Right ventricle myocardium superior (tissue), 1 donor: Measurements from ENCODE around the gene GARS1. TPM values are rescaled to one million over a fixed set of nuclear protein-coding genes. Genes with fewer than 3 reads are reported as not detected.

Experiments used
- ATAC-seq: fragments of 200-7000 bp; cut with Tn5 transposase; one replicate; pipeline ENCODE4 v1.9.1; 2020; ENCODE audit warnings: mild to moderate bottlenecking; ENCODE audit not compliant: poor library complexity
- DNase-seq: peaks from one replicate; pipeline ENCODE4 v3.0.0-alpha.2; 2020
- intact Hi-C: fragments of 100-400 bp; cut with DNase I; formaldehyde crosslinking; loops from one replicate; pipeline ENCODE4 v1.11.2; 2022
- long read RNA-seq: library from polyadenylated mRNA; unstranded; transcript quantifications from one replicate; pipeline ENCODE4 v2.0.0, GENCODE V29; 2021
- total RNA-seq: library from RNA; stranded (reverse); fragmentation: NEBNext Ultra II Directional; extraction: Animal tissue kit (Norgen Biotek cat#: 25700); gene quantifications from one replicate; pipeline ENCODE4 v1.2.1, GENCODE V29; 2021
- donor health status: DM: no; HTN: yes; CAD: no; lungs with severe emphysema.

The GARS1 gene, protein sequence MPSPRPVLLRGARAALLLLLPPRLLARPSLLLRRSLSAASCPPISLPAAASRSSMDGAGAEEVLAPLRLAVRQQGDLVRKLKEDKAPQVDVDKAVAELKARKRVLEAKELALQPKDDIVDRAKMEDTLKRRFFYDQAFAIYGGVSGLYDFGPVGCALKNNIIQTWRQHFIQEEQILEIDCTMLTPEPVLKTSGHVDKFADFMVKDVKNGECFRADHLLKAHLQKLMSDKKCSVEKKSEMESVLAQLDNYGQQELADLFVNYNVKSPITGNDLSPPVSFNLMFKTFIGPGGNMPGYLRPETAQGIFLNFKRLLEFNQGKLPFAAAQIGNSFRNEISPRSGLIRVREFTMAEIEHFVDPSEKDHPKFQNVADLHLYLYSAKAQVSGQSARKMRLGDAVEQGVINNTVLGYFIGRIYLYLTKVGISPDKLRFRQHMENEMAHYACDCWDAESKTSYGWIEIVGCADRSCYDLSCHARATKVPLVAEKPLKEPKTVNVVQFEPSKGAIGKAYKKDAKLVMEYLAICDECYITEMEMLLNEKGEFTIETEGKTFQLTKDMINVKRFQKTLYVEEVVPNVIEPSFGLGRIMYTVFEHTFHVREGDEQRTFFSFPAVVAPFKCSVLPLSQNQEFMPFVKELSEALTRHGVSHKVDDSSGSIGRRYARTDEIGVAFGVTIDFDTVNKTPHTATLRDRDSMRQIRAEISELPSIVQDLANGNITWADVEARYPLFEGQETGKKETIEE
- 32.2 TPM for total RNA-seq
- long read RNA-seq, transcript GARS-201 (17 exons, 2,634 nt) = major isoform, 150 of 156 reads
- long read RNA-seq, partial matches to known transcripts = 0 of 156 reads
- long read RNA-seq, other reads (novel, unspliced or antisense) = 6 of 156 reads

DNA sequence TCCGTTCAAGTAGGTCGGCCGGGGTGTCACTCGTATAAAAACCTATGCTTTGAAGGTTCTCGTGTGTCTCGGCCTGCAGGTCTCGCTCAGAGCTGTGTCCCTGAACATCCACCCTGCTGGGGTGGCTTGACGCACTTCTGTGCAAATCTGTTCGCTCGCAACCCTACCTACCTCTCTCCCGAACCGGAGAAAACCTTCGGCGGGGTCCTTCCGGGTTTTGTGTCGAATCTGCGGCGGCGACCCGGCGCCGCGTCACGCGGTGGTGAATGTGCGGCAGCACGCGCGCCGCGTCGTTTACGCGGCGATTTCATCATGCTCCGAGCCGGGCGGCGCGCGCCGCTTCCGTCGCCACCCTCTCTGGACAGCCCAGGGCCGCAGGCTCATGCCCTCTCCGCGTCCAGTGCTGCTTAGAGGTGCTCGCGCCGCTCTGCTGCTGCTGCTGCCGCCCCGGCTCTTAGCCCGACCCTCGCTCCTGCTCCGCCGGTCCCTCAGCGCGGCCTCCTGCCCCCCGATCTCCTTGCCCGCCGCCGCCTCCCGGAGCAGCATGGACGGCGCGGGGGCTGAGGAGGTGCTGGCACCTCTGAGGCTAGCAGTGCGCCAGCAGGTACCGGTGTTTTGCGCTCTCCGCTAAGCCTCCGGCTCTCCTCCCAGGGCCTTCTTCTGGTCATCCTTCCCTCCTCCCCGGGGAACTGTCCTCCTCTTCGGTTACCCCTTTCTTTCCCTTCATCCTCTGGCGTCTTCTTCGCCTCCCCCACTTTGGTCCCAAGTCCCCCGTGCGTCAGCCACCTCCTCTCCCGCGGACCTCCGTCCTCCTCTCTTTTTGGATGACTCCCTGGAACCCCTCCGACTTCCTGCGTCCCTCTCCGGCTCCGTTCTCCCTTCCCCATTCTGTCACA lies at the start of gene GARS1:
GARS1 (plus strand) TSS at position 339 of the 896 bp plus-strand sequence; CDS start at position 383, 44 bp downstream.
- peak; percentile 99 for ATAC-seq

DNA sequence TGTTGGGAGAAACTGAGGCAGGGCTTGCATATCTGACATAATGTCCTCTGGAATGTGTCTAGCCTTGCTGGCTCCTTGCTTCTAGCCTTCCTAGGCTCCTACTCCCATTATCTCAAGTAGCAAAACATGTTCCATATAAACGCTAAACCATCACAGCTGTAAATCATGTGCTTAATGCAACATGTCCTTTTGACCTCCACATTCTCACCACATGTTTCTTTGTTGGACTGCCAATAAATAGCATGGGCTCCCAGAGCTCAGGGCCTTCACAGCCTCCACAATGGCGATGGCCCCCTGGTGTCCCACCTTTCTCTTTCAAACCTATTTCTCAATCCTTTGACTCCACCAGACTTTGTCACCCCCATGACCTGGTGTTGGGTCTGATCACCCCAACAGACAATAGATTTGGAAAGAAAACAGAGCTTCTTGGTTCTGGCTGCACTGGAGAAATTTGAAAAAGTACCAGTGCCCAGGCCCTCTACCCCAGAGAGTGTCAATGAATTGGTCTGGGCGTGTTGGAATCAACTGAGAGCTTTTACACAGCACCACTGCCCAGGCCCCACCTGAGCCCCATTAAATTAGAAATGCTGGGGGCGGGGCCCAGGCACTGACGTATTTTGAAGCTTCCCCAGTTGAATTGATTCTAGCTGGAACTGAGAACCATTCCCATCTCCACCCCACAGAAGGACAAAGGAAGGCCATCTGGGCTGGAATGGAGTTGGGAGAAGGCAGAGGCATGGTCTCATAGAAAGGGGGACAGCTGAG lies 48.7 kb upstream of the GARS1 start:
- intact Hi-C loops = no loop called here
- DNase-seq (no peak), ATAC-seq (no peak)

More for the DNA sequence above, at the start of gene GARS1:
- intact Hi-C loops = no loop called here
- DNase-seq = peak; percentile 95

DNA sequence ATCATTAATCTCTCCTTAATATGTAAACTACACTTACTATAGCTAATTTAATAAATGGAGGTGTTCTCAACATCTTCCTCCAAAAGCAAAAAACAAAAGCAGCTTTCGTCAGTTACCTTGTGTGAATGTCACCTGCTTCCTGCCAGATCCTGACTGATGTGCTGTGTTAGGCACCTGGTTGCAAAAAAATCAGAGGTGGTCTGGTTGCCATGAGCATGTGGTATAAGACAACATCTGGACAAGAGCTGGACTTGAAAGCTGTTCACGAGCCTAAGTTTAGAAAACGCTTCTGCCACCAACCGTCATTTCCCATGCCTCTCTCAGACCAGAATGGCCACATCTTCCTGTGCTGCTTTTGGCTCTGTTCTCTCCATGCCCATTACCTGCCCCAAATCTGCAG lies 48.1 kb upstream of the GARS1 start:
- ATAC-seq (no peak), DNase-seq (no peak)
- intact Hi-C loops = no loop called here

DNA sequence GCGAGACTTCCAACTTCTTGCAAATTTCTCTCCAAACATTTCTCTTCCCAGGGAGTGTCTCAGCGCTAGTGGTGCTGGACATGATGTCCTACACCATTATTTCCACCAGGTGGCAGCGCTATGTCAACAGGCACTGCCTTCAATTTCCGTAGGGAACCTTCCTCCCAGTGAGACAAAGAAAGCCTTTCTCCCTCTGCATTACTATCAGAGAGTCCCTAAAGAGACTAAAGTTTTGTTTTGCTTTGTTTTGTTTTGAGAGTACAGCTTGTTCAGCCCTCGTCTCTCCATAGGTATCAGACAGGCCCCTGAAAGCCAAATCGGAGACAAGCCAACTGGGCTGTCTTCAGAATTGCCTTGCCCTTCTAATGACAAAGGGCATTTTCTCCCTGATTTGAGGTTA lies 45.8 kb upstream of the GARS1 start:
- intact Hi-C loops = no loop called here
- peak; percentile 86 for ATAC-seq
- DNase-seq = peak; percentile 54

DNA sequence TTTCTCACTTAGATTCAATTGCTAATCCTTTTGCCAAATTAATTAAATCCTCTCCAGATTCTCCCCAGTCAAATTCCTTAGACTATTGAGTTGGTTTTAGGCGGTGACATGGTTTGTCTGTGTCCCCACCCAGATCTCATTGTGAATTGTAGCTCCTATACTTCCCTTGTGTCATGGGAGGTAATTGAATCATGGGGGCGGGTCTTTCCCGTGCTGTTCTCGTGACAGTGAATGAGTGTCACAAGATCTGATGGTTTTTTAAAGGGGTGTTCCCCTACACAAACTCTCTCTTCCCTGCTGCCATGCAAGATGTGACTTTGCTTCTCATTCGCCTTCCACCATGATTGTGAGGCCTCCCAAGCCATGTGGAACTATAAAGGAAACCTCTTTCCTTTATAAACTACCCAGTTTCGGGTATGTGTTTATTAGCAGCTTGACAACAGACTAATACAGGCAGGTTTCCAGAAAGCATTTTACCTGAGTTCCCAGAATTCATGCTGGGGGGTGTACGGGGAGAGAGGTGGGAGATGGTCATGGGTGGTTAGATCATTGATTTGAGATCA lies 44.7 kb upstream of the GARS1 start:
- no peak for ATAC-seq
- DNase-seq = no peak
- intact Hi-C loops = no loop called here

DNA sequence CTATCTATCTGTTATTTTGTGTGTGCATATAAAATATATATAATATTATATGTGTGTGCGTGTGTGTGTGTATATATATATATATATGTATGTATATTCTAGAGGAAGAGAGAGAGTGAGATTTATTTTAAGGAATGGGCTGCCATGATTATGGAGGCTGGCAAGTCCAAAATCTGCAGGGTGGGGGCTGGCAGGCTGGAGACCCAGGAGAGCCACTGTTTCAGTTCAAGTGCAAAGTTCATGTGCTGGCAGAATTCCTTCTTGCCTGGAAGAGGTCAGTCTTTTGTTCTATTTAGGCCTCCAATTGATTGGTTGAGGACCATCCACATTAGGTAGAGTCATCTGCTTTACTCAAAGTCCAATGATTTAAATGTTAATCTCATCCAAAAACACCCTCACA lies 42.3 kb upstream of the GARS1 start:
- ATAC-seq (no peak), DNase-seq (no peak)
- intact Hi-C loops = no loop called here

DNA sequence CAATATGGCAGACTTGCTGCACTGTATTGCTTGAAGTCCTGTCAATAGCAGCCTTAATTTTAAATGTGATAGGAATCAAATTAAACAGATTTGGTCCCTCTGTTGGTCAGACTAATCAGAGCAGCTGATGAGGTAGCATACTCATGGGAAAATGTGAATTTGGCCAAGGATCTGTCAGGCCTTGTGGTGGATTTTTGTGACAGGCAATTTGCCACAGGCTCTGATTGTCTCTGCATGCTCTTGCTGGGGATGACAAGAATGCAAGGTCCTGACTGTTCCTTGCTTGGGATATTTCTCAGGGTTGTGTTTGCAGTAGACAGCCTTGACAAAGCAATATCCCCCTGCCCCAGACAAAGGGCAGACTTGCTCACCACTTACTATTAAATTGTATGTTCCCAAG lies 41.5 kb upstream of the GARS1 start:
- DNase-seq (no peak), ATAC-seq (no peak)
- intact Hi-C loops = no loop called here

DNA sequence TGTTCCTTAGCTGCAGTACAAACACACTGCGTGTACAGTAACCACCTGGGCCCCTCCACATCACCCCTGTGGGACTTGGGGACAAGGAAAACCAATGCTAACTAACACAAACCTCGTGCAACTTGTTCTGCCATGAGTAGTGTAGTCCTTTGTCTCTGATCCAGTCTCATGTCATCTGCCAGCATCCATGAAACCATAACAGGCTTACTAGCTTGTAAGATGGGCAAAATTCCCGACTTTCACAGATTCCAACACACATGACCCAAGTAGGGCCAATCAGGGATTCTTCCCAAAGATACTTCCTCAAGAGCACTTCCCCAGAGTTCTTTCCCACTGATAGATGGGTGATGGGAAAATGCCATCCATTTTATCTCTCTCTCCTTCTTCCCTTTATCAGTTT lies 41.1 kb upstream of the GARS1 start:
- DNase-seq (no peak), ATAC-seq (no peak)
- intact Hi-C loops = no loop called here

DNA sequence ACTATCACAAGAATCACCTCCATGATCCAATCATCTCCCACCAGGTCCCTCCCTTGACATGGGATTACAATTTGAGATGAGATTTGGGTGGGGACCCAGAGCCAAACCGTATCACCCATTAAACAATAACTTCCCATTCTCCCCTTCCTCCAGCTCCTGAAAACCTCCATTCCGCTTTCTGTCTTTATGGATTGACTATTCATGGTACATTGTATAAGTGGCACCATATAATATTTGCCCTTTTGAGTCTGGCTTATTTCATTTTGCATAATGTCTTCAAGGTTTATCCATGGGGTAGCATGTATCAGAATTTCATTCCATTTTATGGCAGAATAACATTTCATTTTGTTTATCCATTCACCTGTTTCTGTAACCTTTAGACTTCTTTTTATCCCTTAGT lies 39.2 kb upstream of the GARS1 start:
- intact Hi-C loops = no loop called here
- DNase-seq (no peak), ATAC-seq (no peak)

DNA sequence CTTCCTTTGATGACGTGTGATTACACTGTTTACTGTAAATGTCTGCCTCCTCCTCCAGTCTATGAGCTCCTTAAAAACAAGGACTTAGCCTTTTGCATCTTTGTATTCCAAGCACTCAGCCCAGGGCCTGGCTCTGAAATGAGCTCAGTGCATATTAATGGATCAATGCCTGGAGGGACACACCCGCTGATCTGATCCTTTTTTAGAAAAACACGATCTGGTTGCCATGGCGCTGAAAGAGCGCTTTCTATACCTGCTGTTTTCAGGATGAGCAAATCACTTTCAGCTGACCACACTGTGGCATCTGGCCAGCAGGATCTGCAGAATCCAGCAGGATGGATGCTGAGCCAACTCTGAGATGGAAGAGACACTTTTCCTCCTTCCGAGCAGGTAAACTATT lies 37.8 kb upstream of the GARS1 start:
- intact Hi-C loops = no loop called here
- DNase-seq (no peak), ATAC-seq (no peak)

DNA sequence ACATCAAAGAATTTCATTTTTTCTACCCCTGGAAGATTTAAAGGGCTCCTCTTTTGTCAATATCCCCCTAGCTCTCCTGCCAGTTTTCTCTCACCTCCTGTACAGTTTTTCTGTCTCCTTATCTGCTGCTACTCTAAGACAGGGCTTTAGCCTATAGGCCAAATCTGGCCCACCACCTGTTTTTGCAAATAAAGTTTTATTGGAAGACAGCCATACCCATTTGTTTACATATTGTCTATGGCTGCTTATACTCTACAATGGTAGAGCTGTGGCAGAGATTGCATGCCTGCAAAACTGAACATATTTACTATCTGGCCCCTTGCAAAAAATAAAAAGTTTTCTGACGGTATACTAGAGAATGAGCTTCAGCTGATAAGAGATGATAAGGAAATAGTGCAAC lies 37.4 kb upstream of the GARS1 start:
- no peak for ATAC-seq
- intact Hi-C loops = no loop called here
- no peak for DNase-seq

DNA sequence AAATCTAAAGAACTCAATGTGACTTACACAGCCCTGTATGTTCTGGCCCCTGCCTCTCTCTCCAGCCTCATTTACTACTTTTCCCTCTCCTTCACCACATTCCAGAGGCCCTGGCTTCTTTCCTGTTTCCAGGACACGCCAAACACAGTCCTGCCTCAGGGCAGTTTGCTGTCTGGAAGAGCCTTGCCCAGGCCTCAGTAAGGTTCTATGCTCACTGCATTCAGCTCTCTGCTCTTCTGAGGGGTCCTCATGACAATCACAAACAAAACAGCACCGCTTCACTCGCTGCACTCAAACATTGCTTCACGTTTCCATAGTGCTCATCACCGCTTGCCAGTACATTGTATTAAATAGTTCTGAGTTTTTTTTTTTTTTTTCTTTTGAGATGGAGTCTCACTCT lies 35.1 kb upstream of the GARS1 start:
- DNase-seq (no peak), ATAC-seq (no peak)
- intact Hi-C loops = loop anchor here (5.0 to 10.0 kb wide), 2 partner anchors 282 to 395 kb away; no protein-coding TSS in a partner anchor

DNA sequence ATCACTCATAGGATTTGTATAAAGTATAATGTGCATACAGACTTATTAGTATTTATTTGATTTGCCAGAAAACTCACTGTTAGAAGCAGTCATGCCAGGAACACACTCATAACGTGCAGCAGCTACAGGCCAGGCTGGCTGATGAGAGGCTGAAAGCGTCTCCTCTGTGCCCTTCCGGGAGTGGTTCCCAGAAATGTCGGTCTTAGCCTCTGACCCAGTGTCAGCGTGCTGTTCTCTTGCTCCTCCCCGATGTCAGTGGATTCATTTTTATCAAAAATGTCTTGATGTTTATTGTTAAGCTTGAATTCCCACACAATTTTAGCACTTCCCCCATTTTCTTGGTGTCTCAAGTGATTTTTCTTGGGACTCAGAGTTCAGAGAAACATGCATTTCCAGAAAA lies 33.3 kb upstream of the GARS1 start:
- intact Hi-C loops = loop anchor here (5.0 to 10.0 kb wide), 2 partner anchors 284 to 397 kb away; no protein-coding TSS in a partner anchor
- no peak for ATAC-seq
- DNase-seq = no peak

DNA sequence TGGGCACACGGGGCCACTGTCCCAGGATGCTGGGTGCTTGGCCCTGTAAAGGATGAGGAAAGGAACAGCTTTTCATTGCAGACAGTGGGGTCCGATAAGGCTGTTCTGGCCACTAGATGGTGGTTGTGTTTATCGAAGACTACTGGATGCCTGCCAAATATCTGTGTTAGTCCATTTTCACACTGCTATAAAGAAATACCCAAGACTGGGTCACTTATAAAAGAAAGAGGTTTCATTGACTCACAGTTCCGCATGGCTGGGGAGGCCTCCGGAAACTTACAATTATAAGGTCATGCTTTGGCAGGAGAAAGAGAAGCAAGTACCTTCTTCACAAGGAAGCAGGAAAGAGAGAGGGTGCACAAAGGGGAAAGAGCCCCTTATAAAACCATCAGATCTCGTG lies 32.2 kb upstream of the GARS1 start:
- DNase-seq (no peak), ATAC-seq (no peak)
- intact Hi-C loops = loop anchor here (5.0 to 10.0 kb wide), 2 partner anchors 285 to 398 kb away; no protein-coding TSS in a partner anchor

DNA sequence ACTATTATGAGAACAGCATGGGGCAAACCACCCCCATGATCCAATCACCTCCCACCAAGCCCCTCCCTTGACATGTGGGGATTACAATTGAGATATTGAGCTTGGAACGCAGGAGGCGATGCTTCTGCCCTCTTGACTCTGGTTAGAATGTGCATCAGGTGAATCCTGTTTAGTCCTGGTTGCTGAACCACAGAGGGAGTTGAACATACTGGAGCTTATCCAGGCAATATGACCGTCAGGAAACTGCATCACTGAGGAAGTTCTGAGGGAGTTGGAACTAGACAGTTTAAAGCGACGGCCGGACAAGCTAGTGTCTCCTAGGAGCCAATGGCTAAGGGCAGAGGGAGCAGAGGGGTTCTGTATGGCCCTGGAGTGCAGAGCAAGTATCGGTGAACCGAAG lies 31.8 kb upstream of the GARS1 start:
- intact Hi-C loops = loop anchor here (5.0 to 10.0 kb wide), 2 partner anchors 286 to 398 kb away; no protein-coding TSS in a partner anchor
- DNase-seq = no peak
- ATAC-seq = no peak

DNA sequence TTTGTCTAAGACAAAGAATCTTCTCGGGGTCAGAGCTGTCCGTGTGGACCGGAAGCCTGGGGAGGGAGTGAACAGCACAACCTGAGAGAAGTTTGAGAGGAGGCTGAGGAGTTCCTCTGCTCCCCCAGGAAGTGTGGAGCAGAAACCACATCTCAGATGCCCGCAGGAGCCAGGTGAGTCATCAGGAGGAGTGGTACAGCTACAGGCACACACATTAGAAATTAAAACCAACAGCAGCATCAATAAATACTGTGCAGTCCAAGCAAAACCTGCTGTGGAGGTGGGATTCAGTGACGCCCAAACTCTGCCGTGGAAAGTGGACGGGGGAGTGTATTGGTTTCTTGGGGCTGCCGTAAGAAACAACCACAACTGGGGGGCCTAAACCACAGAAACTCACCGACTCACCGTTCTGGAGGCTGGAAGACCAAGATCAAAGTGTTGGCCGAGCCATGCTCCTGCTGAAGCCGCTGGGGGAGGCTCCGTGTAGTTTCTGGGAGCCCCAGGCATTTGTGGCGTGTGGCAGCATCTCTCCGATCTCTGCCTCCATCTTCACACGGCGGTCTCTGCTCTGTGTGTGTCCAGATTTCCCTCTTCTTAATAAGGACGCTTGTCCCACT lies 31.2 kb upstream of the GARS1 start:
- ATAC-seq = no peak
- no peak for DNase-seq
- intact Hi-C loops = loop anchor here (5.0 to 10.0 kb wide), 2 partner anchors 286 to 399 kb away; no protein-coding TSS in a partner anchor

DNA sequence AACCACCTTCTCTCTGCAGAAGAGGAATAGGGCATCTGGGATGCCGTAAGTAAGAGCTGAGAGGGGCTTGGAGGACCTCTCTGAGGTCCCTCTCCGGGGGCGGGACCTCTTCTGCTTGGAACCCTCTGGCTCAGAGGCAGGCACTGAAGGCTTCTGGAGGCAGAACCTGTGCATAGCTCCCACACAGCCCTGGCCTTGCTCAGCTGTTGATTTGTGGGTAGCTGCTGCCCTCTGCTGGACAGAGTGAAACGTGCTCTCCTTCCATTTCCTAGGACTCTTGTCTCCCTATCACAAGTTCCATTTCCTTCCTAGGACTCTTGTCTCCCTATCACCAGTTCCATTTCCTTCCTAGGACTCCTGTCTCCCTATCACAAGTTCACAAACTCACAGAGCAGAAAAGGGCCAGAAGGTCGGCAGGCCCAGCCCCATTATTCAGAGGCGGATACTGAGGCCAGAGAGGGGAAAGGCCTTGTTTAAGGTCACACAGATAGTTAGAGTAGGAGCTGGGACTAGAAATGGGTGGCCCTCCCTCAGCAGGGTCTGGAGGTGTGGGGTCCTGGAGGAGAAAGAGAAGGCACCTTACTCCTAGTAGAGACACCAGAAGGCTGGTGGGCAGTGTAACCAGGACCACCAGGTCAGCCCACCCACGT lies 30.3 kb upstream of the GARS1 start:
- DNase-seq = peak; percentile 80
- peak; percentile 95 for ATAC-seq
- intact Hi-C loops = loop anchor here (5.0 to 10.0 kb wide), 2 partner anchors 287 to 400 kb away; no protein-coding TSS in a partner anchor
